ENCODE results near the gene MITF. TPM values are rescaled to one million over a fixed set of nuclear protein-coding genes. Genes with fewer than 3 reads are reported as not detected.

MITF gene
- polyA plus RNA-seq, 1 of the 3 experiments (the other 2 are of a cell fraction), result 1.7 TPM

- ChIA-PET CTCF (no interaction called here), POLR2A (no interaction called here)
- no peak for DNase-seq
- Histone ChIP-seq H3K4me3 (ENCODE audit: low read depth in 2 of 2, low read length in 1 of 2) (no peak overlapping the region), H2AFZ (ENCODE audit: low read depth) (no peak overlapping the region), H3K9me3 (no peaks in the 10 kb centered on the region), H3K9me2 (no peaks in the 10 kb centered on the region), H3K36me3 (replicated peaks in 1 of 2; ENCODE audit: control insufficient read depth in 1 of 2, insufficient read depth in 2 of 2, low read length in 1 of 2) (no peaks in the 10 kb centered on the region), H3K27me3 (ENCODE audit: insufficient read depth) (no peaks in the 10 kb centered on the region), H3F3A (replicated peaks; ENCODE audit: insufficient read depth) (peaks cover 14% of the 10 kb centered on the region), H3K4me1 (ENCODE audit: control insufficient read depth in 1 of 2, insufficient read depth in 2 of 2, low read depth in 1 of 2, low read length in 1 of 2) (peaks cover 0 to 8% of the 10 kb centered on the region in 2 experiments; a peak in 2 of 4 replicates), H4K20me1 (ENCODE audit: insufficient read depth) (no peaks in the 10 kb centered on the region), H3K4me2 (no peak overlapping the region), H3K9ac (no peak overlapping the region), H3K27ac (ENCODE audit: low read depth in 2 of 2, low read length in 1 of 2) (no peak overlapping the region), H3K79me2 (ENCODE audit: insufficient read depth) (no peaks in the 10 kb centered on the region)
- no peak for TF ChIP-seq IRF3 (IDR thresholded peaks at IDR 0.05; ENCODE audit: low read depth, low read length)
- TF ChIP-seq FOXJ3 (CRISPR knock-in tag; IDR thresholded peaks at IDR 0.05), result no peak
- TF ChIP-seq USF2 (IDR thresholded peaks at IDR 0.05; ENCODE audit: borderline replicate concordance, low read depth, low read length), result no peak
- no peak for TF ChIP-seq ELF1 (IDR thresholded peaks at IDR 0.05)
- TF ChIP-seq TEAD4 (IDR thresholded peaks at IDR 0.05; ENCODE audit: borderline replicate concordance, insufficient read depth), result no peak
- TF ChIP-seq GATA2 (CRISPR knock-in tag; IDR thresholded peaks at IDR 0.05), result no peak
- no peak for TF ChIP-seq GABPA (IDR thresholded peaks at IDR 0.05; ENCODE audit: low read depth)
- TF ChIP-seq POLR2AphosphoS5 (IDR thresholded peaks at IDR 0.05; ENCODE audit: low read depth, low read length), result no peak
- TF ChIP-seq MEF2A (IDR thresholded peaks at IDR 0.05; ENCODE audit: borderline replicate concordance, low read depth), result no peak
- TF ChIP-seq CHD2 (IDR thresholded peaks at IDR 0.05; ENCODE audit: low read length, partially characterized antibody), result no peak
- 75% methylated on average over 3 of the region's 3 CpGs for WGBS (ENCODE audit: low lambda C conversion rate)
Observed at GRCh38 chr3:69842789-69843188, 103.5 kb downstream of the MITF start.

GRCh38 chr3:69844706-69845105, 105.4 kb downstream of the MITF start:
- POLR2A ChIA-PET, result no interaction called here
- CTCF ChIA-PET, result interaction anchor here (1.3 kb wide), 1 partner anchor 11 kb away, joined by 3 read pairs; no protein-coding TSS in a partner anchor

More at GRCh38 chr3:69844706-69845105, 105.4 kb downstream of the MITF start:
- TF ChIP-seq RFX5 (IDR thresholded peaks at IDR 0.05; ENCODE audit: low read length), result no peak
- TF ChIP-seq TCF12 (IDR thresholded peaks at IDR 0.05), result no peak
- no peak for TF ChIP-seq CHD2 (IDR thresholded peaks at IDR 0.05; ENCODE audit: low read length, partially characterized antibody)
- TF ChIP-seq MXI1 (IDR thresholded peaks at IDR 0.05; ENCODE audit: low read depth, low read length), result no peak
- TF ChIP-seq SMC3 (IDR thresholded peaks at IDR 0.05; ENCODE audit: low read depth, low read length), result no peak
- TF ChIP-seq RAD21 (IDR thresholded peaks at IDR 0.05; ENCODE audit: low read length), result no peak
- TF ChIP-seq NFIC (IDR thresholded peaks at IDR 0.05; ENCODE audit: borderline replicate concordance), result no peak
- no peak for TF ChIP-seq SIN3A (IDR thresholded peaks at IDR 0.05; ENCODE audit: borderline replicate concordance, low read depth, low read length)
- TF ChIP-seq FOXM1 (IDR thresholded peaks at IDR 0.05; ENCODE audit: low read depth), result no peak
- TF ChIP-seq USF2 (IDR thresholded peaks at IDR 0.05; ENCODE audit: borderline replicate concordance, low read depth, low read length), result no peak
- no peak for TF ChIP-seq TEAD4 (IDR thresholded peaks at IDR 0.05; ENCODE audit: borderline replicate concordance, insufficient read depth)
- TF ChIP-seq PBX3 (IDR thresholded peaks at IDR 0.05), result no peak
- TF ChIP-seq YY1 (IDR thresholded peaks at IDR 0.05; ENCODE audit: low read depth), result no peak
- Histone ChIP-seq H3F3A (replicated peaks; ENCODE audit: insufficient read depth) (peaks cover 5% of the 10 kb centered on the region), H3K4me2 (no peak overlapping the region), H3K27ac (ENCODE audit: low read depth in 2 of 2, low read length in 1 of 2) (no peak overlapping the region), H3K4me1 (ENCODE audit: control insufficient read depth in 1 of 2, insufficient read depth in 2 of 2, low read depth in 1 of 2, low read length in 1 of 2) (no peaks in the 10 kb centered on the region; a peak in 1 of 4 replicates), H3K9ac (no peak overlapping the region), H3K79me2 (ENCODE audit: insufficient read depth) (no peaks in the 10 kb centered on the region), H3K9me3 (no peaks in the 10 kb centered on the region), H3K36me3 (replicated peaks in 1 of 2; ENCODE audit: control insufficient read depth in 1 of 2, insufficient read depth in 2 of 2, low read length in 1 of 2) (no peaks in the 10 kb centered on the region), H3K27me3 (ENCODE audit: insufficient read depth) (no peaks in the 10 kb centered on the region), H3K9me2 (no peaks in the 10 kb centered on the region), H4K20me1 (ENCODE audit: insufficient read depth) (no peaks in the 10 kb centered on the region), H2AFZ (ENCODE audit: low read depth) (no peak overlapping the region), H3K4me3 (ENCODE audit: low read depth in 2 of 2, low read length in 1 of 2) (no peak overlapping the region)
- no peak for DNase-seq
- 87% methylated on average over 1 of the region's 1 CpG for WGBS (ENCODE audit: low lambda C conversion rate)
